ENCODE results near the gene TIAM2. TPM values are rescaled to one million over a fixed set of nuclear protein-coding genes. Genes with fewer than 3 reads are reported as not detected.
"Not testable (repeated sequence)": the region's sequence is repeated elsewhere in the genome, so short reads cannot be mapped to it uniquely, and the experiment has no call there.

The TIAM2 gene
- 26.8 TPM for total RNA-seq
- polyA plus RNA-seq: 12.1 TPM

- DNase-seq (ENCODE audit: extremely low spot score): no peak
- under 1% methylated on average over 102 of the region's 102 CpGs for WGBS
- Histone ChIP-seq H3K4me1 (ENCODE audit: insufficient read depth) (no peaks in the 10 kb centered on the region), H3K36me3 (ENCODE audit: insufficient read depth) (no peaks in the 10 kb centered on the region), H3K4me3 (ENCODE audit: low read depth, low read length) (peak within 1 kb of the TSS; percentile 51), H3K27ac (ENCODE audit: low read depth) (no peak within 1 kb of the TSS)
Measured at GRCh38 chr6:154995254-154996015, at the start of gene TIAM2. Gene TIAM2 (plus strand): TSS chr6:154995315. CDS start chr6:155129224, 133,909 bp downstream.

- no peak for DNase-seq (ENCODE audit: extremely low spot score)
- Histone ChIP-seq H3K4me1 (ENCODE audit: insufficient read depth) (no peaks in the 10 kb centered on the region), H3K27ac (ENCODE audit: low read depth) (no peak overlapping the region), H3K4me3 (ENCODE audit: low read depth, low read length) (no peak overlapping the region), H3K36me3 (ENCODE audit: insufficient read depth) (no peaks in the 10 kb centered on the region)
- 96% methylated on average over 7 of the region's 7 CpGs for WGBS
Measured at GRCh38 chr6:154950979-154951344, 44.2 kb upstream of the TIAM2 start.

- 71% methylated on average over 10 of the region's 10 CpGs for WGBS
- H3K4me3 ChIP-seq (ENCODE audit: low read depth, low read length): no peak overlapping the region
- no peak for DNase-seq (ENCODE audit: extremely low spot score)
- H3K4me1 ChIP-seq (ENCODE audit: insufficient read depth): no peaks in the 10 kb centered on the region
- no peaks in the 10 kb centered on the region for H3K36me3 ChIP-seq (ENCODE audit: insufficient read depth)
- H3K27ac ChIP-seq (ENCODE audit: low read depth): no peak overlapping the region
Measured at GRCh38 chr6:154951345-154952200, 43.5 kb upstream of the TIAM2 start.

GRCh38 chr6:154953644-154954043 lies 41.5 kb upstream of the TIAM2 start:
- no peaks in the 10 kb centered on the region for H3K36me3 ChIP-seq (ENCODE audit: insufficient read depth)
- 93% methylated on average over 11 of the region's 11 CpGs for WGBS
- no peak for DNase-seq (ENCODE audit: extremely low spot score)
- no peak overlapping the region for H3K27ac ChIP-seq (ENCODE audit: low read depth)
- no peak overlapping the region for H3K4me3 ChIP-seq (ENCODE audit: low read depth, low read length)
- no peaks in the 10 kb centered on the region for H3K4me1 ChIP-seq (ENCODE audit: insufficient read depth)

GRCh38 chr6:154954347-154954746 lies 40.8 kb upstream of the TIAM2 start:
- no peak for DNase-seq (ENCODE audit: extremely low spot score)
- Histone ChIP-seq H3K36me3 (ENCODE audit: insufficient read depth) (no peaks in the 10 kb centered on the region), H3K4me1 (ENCODE audit: insufficient read depth) (no peaks in the 10 kb centered on the region), H3K4me3 (ENCODE audit: low read depth, low read length) (no peak overlapping the region), H3K27ac (ENCODE audit: low read depth) (no peak overlapping the region)
- 80% methylated on average over 4 of the region's 4 CpGs for WGBS

GRCh38 chr6:154956771-154957522 lies 38.2 kb upstream of the TIAM2 start:
- Histone ChIP-seq H3K4me1 (ENCODE audit: insufficient read depth) (no peaks in the 10 kb centered on the region), H3K27ac (ENCODE audit: low read depth) (no peak overlapping the region), H3K36me3 (ENCODE audit: insufficient read depth) (no peaks in the 10 kb centered on the region), H3K4me3 (ENCODE audit: low read depth, low read length) (no peak overlapping the region)
- 86% methylated on average over 12 of the region's 12 CpGs for WGBS
- DNase-seq (ENCODE audit: extremely low spot score): no peak

- Histone ChIP-seq H3K36me3 (ENCODE audit: insufficient read depth) (no peaks in the 10 kb centered on the region), H3K27ac (ENCODE audit: low read depth) (no peak overlapping the region), H3K4me3 (ENCODE audit: low read depth, low read length) (no peak overlapping the region), H3K4me1 (ENCODE audit: insufficient read depth) (no peaks in the 10 kb centered on the region)
- 71% methylated on average over 7 of the region's 7 CpGs for WGBS
- DNase-seq (ENCODE audit: extremely low spot score): no peak
Measured at GRCh38 chr6:154958469-154958868, 36.6 kb upstream of the TIAM2 start.

- DNase-seq (ENCODE audit: extremely low spot score): no peak
- WGBS: 89% methylated on average over 11 of the region's 11 CpGs
Measured at GRCh38 chr6:154960299-154960843, 34.7 kb upstream of the TIAM2 start.

GRCh38 chr6:154960854-154961530 lies 34.1 kb upstream of the TIAM2 start:
- DNase-seq (ENCODE audit: extremely low spot score): no peak
- 79% methylated on average over 6 of the region's 6 CpGs for WGBS

More at GRCh38 chr6:154960299-154960843, 34.7 kb upstream of the TIAM2 start:
- Histone ChIP-seq H3K36me3 (ENCODE audit: insufficient read depth) (no peaks in the 10 kb centered on the region), H3K4me1 (ENCODE audit: insufficient read depth) (no peaks in the 10 kb centered on the region), H3K4me3 (ENCODE audit: low read depth, low read length) (no peak overlapping the region), H3K27ac (ENCODE audit: low read depth) (no peak overlapping the region)

GRCh38 chr6:154962753-154963152 lies 32.4 kb upstream of the TIAM2 start:
- no peak for DNase-seq (ENCODE audit: extremely low spot score)
- no peak overlapping the region for H3K4me3 ChIP-seq (ENCODE audit: low read depth, low read length)
- no peaks in the 10 kb centered on the region for H3K36me3 ChIP-seq (ENCODE audit: insufficient read depth)
- no peak overlapping the region for H3K27ac ChIP-seq (ENCODE audit: low read depth)
- 81% methylated on average over 2 of the region's 2 CpGs for WGBS
- H3K4me1 ChIP-seq (ENCODE audit: insufficient read depth): no peaks in the 10 kb centered on the region

More at GRCh38 chr6:154960854-154961530, 34.1 kb upstream of the TIAM2 start:
- H3K4me3 ChIP-seq (ENCODE audit: low read depth, low read length): no peak overlapping the region
- no peaks in the 10 kb centered on the region for H3K36me3 ChIP-seq (ENCODE audit: insufficient read depth)
- H3K4me1 ChIP-seq (ENCODE audit: insufficient read depth): no peaks in the 10 kb centered on the region
- H3K27ac ChIP-seq (ENCODE audit: low read depth): no peak overlapping the region

GRCh38 chr6:154966065-154966770 lies 28.9 kb upstream of the TIAM2 start:
- H3K27ac ChIP-seq (ENCODE audit: low read depth); DNase-seq (ENCODE audit: extremely low spot score); H3K4me3 ChIP-seq (ENCODE audit: low read depth, low read length); H3K4me1 ChIP-seq (ENCODE audit: insufficient read depth); H3K36me3 ChIP-seq (ENCODE audit: insufficient read depth): not testable (repeated sequence)
- WGBS: 96% methylated on average over 43 of the region's 51 CpGs

- Histone ChIP-seq H3K4me1 (ENCODE audit: insufficient read depth) (no peaks in the 10 kb centered on the region), H3K36me3 (ENCODE audit: insufficient read depth) (no peaks in the 10 kb centered on the region), H3K27ac (ENCODE audit: low read depth) (no peak overlapping the region), H3K4me3 (ENCODE audit: low read depth, low read length) (no peak overlapping the region)
- WGBS: 69% methylated on average over 5 of the region's 5 CpGs
- DNase-seq (ENCODE audit: extremely low spot score): no peak
Measured at GRCh38 chr6:154969796-154970195, 25.3 kb upstream of the TIAM2 start.
